Neuronal stem cell (in vitro differentiated cells): ENCODE data around the gene CYBA.
"Not testable (repeated sequence)": the region's sequence is repeated elsewhere in the genome, so short reads cannot be mapped to it uniquely, and the experiment has no call there.

Experiments used
- DNase-seq: peaks from one replicate; pipeline ENCODE4 v3.0.0-alpha.2; 2013; ENCODE audit warnings: low spot score
- H2AFZ ChIP-seq: one replicate; pipeline ENCODE4 v1.6.1; 2013; ENCODE audit warnings: mild to moderate bottlenecking, low read length, inconsistent platforms
- H2AK5ac ChIP-seq: 2 replicates; pipeline ENCODE4 v1.6.1; 2013; ENCODE audit warnings: low read depth, mild to moderate bottlenecking, inconsistent platforms, low read length, moderate library complexity, mixed read lengths
- H2BK120ac ChIP-seq: 2 replicates; pipeline ENCODE4 v1.6.1; 2013; ENCODE audit warnings: low read depth, mild to moderate bottlenecking, inconsistent platforms, low read length, moderate library complexity, mixed read lengths
- H2BK12ac ChIP-seq: one replicate; pipeline ENCODE4 v1.6.1; 2013; ENCODE audit warnings: low read length, inconsistent platforms
- H2BK15ac ChIP-seq: 2 replicates; pipeline ENCODE4 v1.6.1; 2013; ENCODE audit warnings: mild to moderate bottlenecking, low read length, inconsistent platforms, mixed read lengths
- H2BK5ac ChIP-seq: one replicate; pipeline ENCODE4 v1.6.1; 2013; ENCODE audit warnings: inconsistent platforms, mild to moderate bottlenecking, low read length, moderate library complexity
- H3K14ac ChIP-seq: one replicate; pipeline ENCODE4 v1.6.1; 2013; ENCODE audit warnings: low read length, inconsistent platforms
- H3K18ac ChIP-seq: 2 replicates; pipeline ENCODE4 v1.6.1; 2013; ENCODE audit warnings: low read length, inconsistent platforms
- H3K23ac ChIP-seq: 2 replicates; pipeline ENCODE4 v1.6.1; 2013; ENCODE audit warnings: low read depth, mild to moderate bottlenecking, mixed read lengths, low read length, inconsistent platforms; ENCODE audit not compliant: poor library complexity
- H3K27ac ChIP-seq: replicated peaks from 3 replicates; pipeline ENCODE4 v1.5.1; 2013; ENCODE audit warnings: low read length, inconsistent platforms
- H3K27me3 ChIP-seq, 3 experiments: 2 replicates each; pipeline ENCODE4 v1.6.1; 2013; ENCODE audit warnings: low read length in 3 of 3, mild to moderate bottlenecking in 2 of 3, inconsistent platforms in 1 of 3, low read depth in 1 of 3, mixed read lengths in 1 of 3, moderate library complexity in 1 of 3; ENCODE audit not compliant: control insufficient read depth in 3 of 3, insufficient read depth in 3 of 3
- H3K36me3 ChIP-seq, 2 donors: replicated peaks in 1 of 2; 2 replicates each; pipeline ENCODE4 v1.6.1; 2013; ENCODE audit warnings: low read length in 2 of 2; ENCODE audit not compliant: control insufficient read depth in 2 of 2, insufficient read depth in 2 of 2
- H3K4ac ChIP-seq: 2 replicates; pipeline ENCODE4 v1.6.1; 2013; ENCODE audit warnings: inconsistent platforms, mild to moderate bottlenecking, low read length, moderate library complexity
- H3K4me1 ChIP-seq, 2 donors: 1 replicate in 1 of 2; 2 replicates in 1 of 2; pipeline ENCODE4 v1.6.1; 2013; ENCODE audit warnings: low read length in 2 of 2, low read depth in 1 of 2; ENCODE audit not compliant: control insufficient read depth in 2 of 2, insufficient read depth in 1 of 2
- H3K4me2 ChIP-seq: one replicate; pipeline ENCODE4 v1.6.1; 2013; ENCODE audit warnings: mild to moderate bottlenecking, low read length, inconsistent platforms; ENCODE audit not compliant: insufficient read depth, poor library complexity, severe bottlenecking
- H3K4me3 ChIP-seq, 2 donors: 2 replicates each; pipeline ENCODE4 v1.5.1; 2013; ENCODE audit warnings: low read length in 2 of 2, mild to moderate bottlenecking in 2 of 2, inconsistent platforms in 1 of 2, moderate library complexity in 1 of 2
- H3K79me1 ChIP-seq: one replicate; pipeline ENCODE4 v1.6.1; 2013; ENCODE audit warnings: low read depth, mild to moderate bottlenecking, inconsistent platforms, low read length, moderate library complexity
- H3K9ac ChIP-seq: one replicate; pipeline ENCODE4 v1.6.1; 2013; ENCODE audit warnings: mild to moderate bottlenecking, low read depth, low read length, inconsistent platforms; ENCODE audit not compliant: poor library complexity
- H3K9me3 ChIP-seq, 2 donors: replicated peaks in 1 of 2; 2 replicates each; pipeline versions ENCODE3 to v1.6.1; 2013; ENCODE audit warnings: low read length in 2 of 2, mild to moderate bottlenecking in 2 of 2, inconsistent platforms in 1 of 2, low read depth in 1 of 2, mixed read lengths in 1 of 2, moderate library complexity in 1 of 2; ENCODE audit not compliant: control insufficient read depth in 2 of 2, insufficient read depth in 1 of 2
- H4K8ac ChIP-seq: one replicate; pipeline ENCODE4 v1.6.1; 2013; ENCODE audit warnings: low read depth, mild to moderate bottlenecking, inconsistent platforms, low read length, moderate library complexity
- H4K91ac ChIP-seq: one replicate; pipeline ENCODE4 v1.6.1; 2013; ENCODE audit warnings: low read length, low read depth, mild to moderate bottlenecking, inconsistent platforms; ENCODE audit not compliant: poor library complexity
- WGBS, 2 donors: extraction: QIAGEN DNeasy Blood & Tissue Kit; methylation state at CpG; one replicate each; pipeline ENCODE4 v1.1.7; 2013; ENCODE audit warnings: missing lambda C conversion rate in 2 of 2, mixed read lengths in 1 of 2; ENCODE audit not compliant: insufficient read length in 2 of 2, insufficient replicate concordance in 1 of 2; ENCODE audit errors: extremely low coverage in 2 of 2; 5-methylcytosine and 5-hydroxymethylcytosine counted together

The CYBA gene

GRCh38 chr16:88672776-88673175 lies 21.9 kb upstream of the CYBA start:
- DNase-seq = no peak
- H3K9ac ChIP-seq = no peak overlapping the region
- no peak overlapping the region for H2BK15ac ChIP-seq
- H3K4me3 ChIP-seq = no peak overlapping the region
- H3K36me3 ChIP-seq = no peaks in the 10 kb centered on the region
- WGBS, 2 donors = no CpG with 5 or more reads among the region's 11 CpGs
- H2AFZ ChIP-seq = no peak overlapping the region
- H3K27ac ChIP-seq = no peak overlapping the region
- peaks cover 0 to 2% of the 10 kb centered on the region in 2 donors for H3K4me1 ChIP-seq
- no peak overlapping the region for H3K14ac ChIP-seq
- H3K18ac ChIP-seq = no peak overlapping the region
- no peak overlapping the region for H4K8ac ChIP-seq
- H3K79me1 ChIP-seq = peaks cover 3% of the 10 kb centered on the region
- no peaks in the 10 kb centered on the region for H3K9me3 ChIP-seq
- H3K27me3 ChIP-seq = no peaks in the 10 kb centered on the region
- no peak overlapping the region for H3K23ac ChIP-seq
- H3K4ac ChIP-seq = no peak overlapping the region
- H3K4me2 ChIP-seq = no peak overlapping the region
- H2BK5ac ChIP-seq = no peak overlapping the region
- no peak overlapping the region for H2BK120ac ChIP-seq
- no peak overlapping the region for H2AK5ac ChIP-seq
- no peak overlapping the region for H4K91ac ChIP-seq
- H2BK12ac ChIP-seq = no peak overlapping the region

GRCh38 chr16:88671806-88672205 lies 21.0 kb upstream of the CYBA start:
- Histone ChIP-seq H3K14ac (no peak overlapping the region), H2BK5ac (peak overlapping the region; percentile 66), H3K9ac (peak overlapping the region; percentile 67), H3K27ac (no peak overlapping the region), H3K23ac (peak overlapping the region; percentile 73), H4K8ac (peak overlapping the region; percentile 92), H2BK15ac (peak overlapping the region; percentile 81), H2BK12ac (no peak overlapping the region), H3K27me3 (no peaks in the 10 kb centered on the region), H3K9me3 (no peaks in the 10 kb centered on the region), H2BK120ac (no peak overlapping the region), H3K18ac (peak overlapping the region; percentile 57), H3K4ac (no peak overlapping the region), H3K36me3 (peaks cover 0 to 3% of the 10 kb centered on the region in 2 donors), H3K4me2 (no peak overlapping the region), H3K4me3 (no peak overlapping the region), H3K79me1 (peaks cover 3% of the 10 kb centered on the region), H3K4me1 (peaks cover 2 to 3% of the 10 kb centered on the region in 2 donors), H4K91ac (no peak overlapping the region), H2AFZ (no peak overlapping the region), H2AK5ac (peak overlapping the region; percentile 93)
- no CpG with 5 or more reads among the region's 23 CpGs for WGBS, 2 donors
- DNase-seq = no peak

DNA sequence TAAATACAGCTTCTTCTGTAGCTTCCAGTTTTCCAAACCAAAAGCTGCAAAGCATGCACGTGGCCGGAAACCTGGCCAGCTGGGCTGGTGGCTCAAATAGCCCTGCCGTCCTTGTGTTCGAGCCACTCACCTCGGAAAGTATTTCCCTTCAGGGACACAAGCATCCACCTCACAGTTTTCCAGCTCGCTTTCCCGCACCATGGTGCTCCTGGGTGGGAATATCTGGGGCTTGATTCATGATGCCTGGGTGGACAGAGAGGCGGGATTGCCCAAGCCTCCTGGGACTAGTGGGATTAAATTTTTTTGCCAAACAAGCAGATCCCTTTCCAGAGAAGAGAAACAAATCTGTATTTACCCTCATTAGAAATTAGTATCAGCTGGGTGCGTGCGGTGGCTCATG lies 19.1 kb upstream of the CYBA start:
- Histone ChIP-seq H4K8ac (no peak overlapping the region), H2AK5ac (no peak overlapping the region), H3K4me1 (peaks cover 2 to 3% of the 10 kb centered on the region in 2 donors), H4K91ac (no peak overlapping the region), H3K79me1 (peaks cover 3% of the 10 kb centered on the region), H3K4me2 (no peak overlapping the region), H3K4me3 (no peak overlapping the region), H3K27ac (no peak overlapping the region), H3K36me3 (peaks cover 2 to 15% of the 10 kb centered on the region in 2 donors), H2BK5ac (no peak overlapping the region), H2BK12ac (no peak overlapping the region), H3K27me3 (no peaks in the 10 kb centered on the region), H3K9me3 (no peaks in the 10 kb centered on the region), H2AFZ (no peak overlapping the region), H2BK120ac (no peak overlapping the region), H2BK15ac (no peak overlapping the region), H3K14ac (no peak overlapping the region), H3K9ac (no peak overlapping the region), H3K4ac (no peak overlapping the region), H3K23ac (no peak overlapping the region), H3K18ac (no peak overlapping the region)
- no CpG with 5 or more reads among the region's 10 CpGs for WGBS, 2 donors
- DNase-seq = no peak

- H3K9ac ChIP-seq, H2AK5ac ChIP-seq, H2BK12ac ChIP-seq, H2AFZ ChIP-seq, H3K27ac ChIP-seq, H3K4me2 ChIP-seq, H3K9me3 ChIP-seq, H4K8ac ChIP-seq, H3K18ac ChIP-seq, H2BK15ac ChIP-seq, H3K27me3 ChIP-seq, H3K79me1 ChIP-seq, H4K91ac ChIP-seq, DNase-seq, H2BK120ac ChIP-seq, H2BK5ac ChIP-seq, H3K4ac ChIP-seq, H3K4me1 ChIP-seq, H3K23ac ChIP-seq, H3K4me3 ChIP-seq, H3K14ac ChIP-seq: not testable (repeated sequence)
- H3K36me3 ChIP-seq = peaks cover 2 to 19% of the 10 kb centered on the region in 2 donors
- WGBS, 2 donors = no CpG with 5 or more reads among the region's 8 CpGs
These were observed 18.6 kb upstream of the CYBA start for GRCh38 chr16:88669493-88669892.
